Kidney tubule cell (primary cell): Measurements from ENCODE around the gene SORT1.

ENCODE experiments used
- DNase-seq: peaks from one replicate; pipeline ENCODE4 v3.0.0-alpha.2; 2018; ENCODE audit warnings: low spot score

SORT1 gene

DNA sequence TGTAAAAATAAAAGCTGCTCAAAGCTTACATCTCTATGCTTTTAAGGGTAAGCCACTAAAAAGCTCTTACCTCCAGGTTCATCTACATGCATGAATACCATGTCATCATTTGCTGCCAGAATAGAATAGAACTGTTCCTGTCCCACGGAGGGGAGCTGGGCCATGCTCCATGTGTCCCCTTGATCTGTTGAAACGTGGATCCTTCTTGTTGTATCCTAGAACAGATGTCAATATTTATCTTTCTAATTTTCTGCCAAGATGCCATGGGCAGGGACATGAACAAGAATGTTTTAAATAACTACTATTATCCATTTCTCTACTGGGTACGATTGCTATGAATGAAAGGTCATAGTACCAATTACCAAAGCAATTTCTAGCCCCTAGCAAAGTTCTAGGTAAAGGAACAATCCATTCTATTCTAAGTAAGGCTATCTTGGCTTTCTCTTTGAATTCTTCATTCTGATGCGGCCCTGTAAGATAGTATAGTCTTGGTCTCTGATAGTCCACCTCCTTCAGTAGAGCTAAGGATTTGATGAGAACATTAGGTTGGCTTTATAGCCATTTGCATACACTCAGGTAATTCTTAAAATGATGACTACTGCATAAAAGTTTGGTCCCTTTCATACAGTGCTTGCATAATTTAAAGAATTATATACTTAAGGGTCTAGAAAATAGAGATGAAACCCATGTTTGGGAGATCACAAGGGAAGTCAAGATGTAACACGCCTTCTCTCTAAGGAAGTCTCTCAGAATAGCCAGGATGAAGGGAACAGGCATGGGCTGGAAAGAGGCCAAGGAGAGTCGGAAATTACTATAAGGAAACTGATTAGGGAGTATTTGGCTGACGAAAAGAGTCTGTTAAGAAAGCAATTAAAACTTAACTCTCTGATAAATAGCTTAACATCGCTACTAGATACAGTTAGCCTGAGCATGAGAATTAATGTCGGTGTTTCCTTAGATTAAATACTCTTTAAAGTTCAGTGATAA, 55.5 kb downstream of the SORT1 start:
- no peak for DNase-seq

GRCh38 chr1:109338608-109339007, 59.1 kb downstream of the SORT1 start:
- no peak for DNase-seq

DNA sequence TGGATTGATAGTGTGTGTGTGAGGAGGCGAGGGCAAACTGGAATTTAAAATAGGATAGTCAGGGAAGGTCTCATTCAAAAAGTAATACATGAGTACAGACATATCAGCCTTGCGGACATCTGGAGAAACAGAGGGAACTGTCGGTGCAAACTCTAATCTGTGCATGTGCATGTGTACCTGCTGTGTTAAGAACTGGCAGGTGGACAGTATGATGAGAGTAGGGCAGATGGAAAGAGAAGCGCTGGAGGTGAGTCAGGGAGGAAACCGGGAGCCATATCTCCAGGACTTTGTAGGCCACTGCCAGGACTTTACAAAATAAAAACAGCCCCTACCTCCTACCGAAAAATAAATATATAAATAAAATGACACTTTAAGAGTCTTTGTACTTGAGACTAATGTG, 59.6 kb downstream of the SORT1 start:
- DNase-seq: no peak

DNA sequence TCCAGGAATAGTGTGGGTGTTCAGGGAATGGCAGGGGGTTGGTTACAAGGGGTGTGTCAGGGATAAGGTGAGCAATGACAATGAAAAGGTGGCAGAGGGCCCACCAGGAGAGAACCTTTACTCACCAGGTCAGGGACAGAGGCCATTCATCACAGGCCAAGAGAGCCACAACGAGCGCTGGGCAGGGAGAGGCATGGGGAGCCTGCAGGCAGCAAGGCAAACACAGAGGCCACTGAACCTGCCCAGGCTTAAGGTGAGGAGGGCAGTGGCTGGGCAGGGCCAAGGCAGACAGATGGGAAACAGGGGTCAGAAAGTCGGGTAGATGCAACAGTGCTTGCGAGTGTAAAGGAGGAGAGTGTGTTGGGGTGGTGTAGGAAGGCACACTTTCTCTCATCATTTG, 62.6 kb downstream of the SORT1 start:
- DNase-seq: no peak

GRCh38 chr1:109331113-109331512, 66.6 kb downstream of the SORT1 start:
- no peak for DNase-seq

DNA sequence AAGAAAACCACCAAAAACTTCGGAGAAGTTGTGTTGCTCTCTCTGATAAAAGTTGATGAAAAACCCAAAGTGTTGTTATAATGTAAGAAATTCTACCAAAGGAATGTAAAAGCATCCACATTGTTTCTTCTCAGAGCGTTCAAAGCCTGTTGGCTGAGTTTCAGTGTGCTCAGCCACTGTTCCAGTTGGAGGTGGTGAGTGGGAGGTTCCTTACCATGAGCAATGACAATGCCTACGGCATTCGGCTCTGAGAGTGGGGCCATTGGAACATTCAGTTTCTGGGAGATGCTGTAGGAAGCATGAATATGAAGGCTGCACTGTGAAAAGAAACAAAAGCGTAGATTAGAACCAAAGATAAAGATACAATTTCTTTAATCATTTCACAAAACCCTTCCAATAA, 70.4 kb downstream of the SORT1 start:
- DNase-seq: no peak

GRCh38 chr1:109322974-109323373, 74.7 kb downstream of the SORT1 start:
- DNase-seq: no peak

DNA sequence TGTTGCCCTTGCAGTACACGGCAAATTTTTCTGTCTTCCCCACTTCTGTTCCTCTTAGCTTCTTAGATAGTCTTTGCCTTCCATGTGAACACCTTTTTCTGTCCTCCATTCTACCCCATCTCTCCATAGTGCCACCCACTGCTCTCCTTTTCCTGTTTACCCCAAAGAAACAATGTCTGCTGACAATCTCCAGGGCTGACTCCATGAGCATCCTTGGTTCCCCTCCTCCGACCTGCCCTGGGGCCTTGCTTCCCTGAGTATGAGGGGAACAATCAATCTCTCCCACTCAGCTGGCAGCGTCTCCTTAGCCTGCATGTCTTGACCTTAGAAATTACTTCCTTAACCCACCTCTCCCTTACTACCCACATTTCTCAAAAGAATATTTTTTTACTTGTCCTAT, 78.6 kb downstream of the SORT1 start:
- no peak for DNase-seq

DNA sequence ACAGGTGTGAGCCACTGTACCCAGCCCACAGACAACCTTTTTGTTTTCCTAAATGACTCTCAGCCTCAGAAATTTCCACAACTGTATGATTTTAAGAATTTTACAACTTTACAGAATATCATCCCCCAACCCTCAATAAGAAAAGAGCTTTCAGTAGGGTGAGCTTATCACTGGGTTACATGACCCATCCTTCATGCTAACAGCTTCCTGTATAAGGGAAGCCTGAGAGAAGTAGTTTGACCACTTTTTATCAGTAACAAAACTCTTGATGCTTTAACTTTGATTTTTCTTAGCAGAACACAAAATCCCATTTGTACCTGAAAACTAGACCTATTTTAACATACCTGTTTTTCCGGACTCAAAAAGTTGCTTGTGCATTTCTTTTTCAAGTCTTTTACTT, 81.2 kb downstream of the SORT1 start:
- DNase-seq: no peak

GRCh38 chr1:109315288-109315687, 82.4 kb downstream of the SORT1 start:
- no peak for DNase-seq

- no peak for DNase-seq
Measured at GRCh38 chr1:109314795-109315194, 82.9 kb downstream of the SORT1 start.

- no peak for DNase-seq
Measured at GRCh38 chr1:109312978-109313775, 84.5 kb downstream of the SORT1 start.

DNA sequence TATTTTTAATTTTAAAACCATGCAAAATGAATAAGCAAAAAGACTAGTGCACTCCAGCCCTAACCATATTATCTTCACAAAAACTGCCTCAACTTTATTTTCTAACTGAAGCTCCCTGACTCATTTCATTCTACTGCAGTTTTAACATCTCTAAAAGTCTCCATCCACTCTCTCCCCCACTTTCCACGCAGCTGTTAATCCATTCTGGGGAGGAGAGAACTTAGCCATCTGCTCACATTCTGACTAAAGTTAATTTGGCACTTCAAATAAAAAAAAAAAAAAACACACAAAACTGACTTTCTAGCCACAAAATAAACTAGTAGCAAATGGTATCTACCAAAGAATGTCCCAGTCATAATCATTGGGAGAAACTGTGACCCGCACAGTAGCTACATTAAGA, 85.5 kb downstream of the SORT1 start:
- no peak for DNase-seq

- DNase-seq: no peak
Measured at GRCh38 chr1:109309347-109309746, 88.4 kb downstream of the SORT1 start.

DNA sequence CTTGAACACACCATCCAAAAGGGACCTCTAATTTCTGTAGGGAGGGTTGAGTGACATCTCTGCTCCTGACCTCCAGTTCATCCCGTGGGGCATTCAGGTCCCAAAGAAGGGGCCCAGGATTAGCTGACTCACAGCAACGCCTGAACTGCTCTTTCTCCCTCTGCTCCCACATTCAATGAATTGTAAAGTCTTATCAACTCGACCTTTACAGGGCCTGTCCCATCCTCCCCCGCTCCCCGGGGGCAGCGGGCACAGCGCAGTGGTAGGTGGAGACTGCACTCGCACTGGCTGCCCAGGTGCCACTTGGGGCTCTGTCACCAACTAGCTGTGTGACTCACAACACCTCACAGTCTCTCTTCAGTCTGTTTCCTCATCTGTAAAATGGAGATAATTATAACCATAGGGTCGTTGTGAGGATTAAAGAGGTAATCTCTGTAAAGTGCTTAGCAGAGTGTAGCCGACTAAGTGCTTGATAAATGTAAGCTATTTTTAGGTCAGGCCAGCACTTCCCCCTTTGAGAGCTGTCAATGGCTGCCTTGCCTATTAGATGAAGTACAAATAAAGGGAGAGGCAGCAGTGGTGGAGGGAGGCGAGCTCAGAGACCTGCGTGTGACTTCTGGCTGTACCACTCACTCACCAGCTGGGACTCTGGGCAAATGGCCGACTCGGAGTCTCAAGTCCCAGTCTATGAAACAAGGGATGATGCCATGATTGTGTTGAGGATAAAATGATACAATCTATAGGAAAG, 90.3 kb downstream of the SORT1 start:
- no peak for DNase-seq

DNA sequence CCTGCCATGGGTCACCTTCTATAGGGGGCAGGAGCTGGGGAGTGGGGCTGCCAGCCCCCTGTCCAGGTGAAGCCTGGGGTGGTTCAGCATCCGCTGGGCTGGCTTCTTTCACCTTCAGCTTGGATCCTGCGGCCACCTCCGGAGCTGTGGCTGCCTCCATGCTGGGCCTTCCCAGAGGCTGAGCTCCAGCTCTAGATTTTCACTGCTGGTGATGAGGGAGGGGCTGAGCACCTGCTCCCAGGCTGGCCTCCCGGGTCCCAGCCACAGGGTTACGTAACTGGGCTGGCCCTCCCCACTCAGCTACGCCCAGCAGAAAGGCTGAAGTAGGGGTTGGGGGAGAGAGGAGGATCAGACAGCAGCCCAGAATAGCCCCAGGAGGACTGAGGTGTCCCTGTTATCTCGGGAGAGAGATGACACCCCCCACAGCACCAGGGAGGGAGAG, 90.9 kb downstream of the SORT1 start, which contains the start of gene MYBPHL:
Gene MYBPHL, minus strand, starts transcription at position 180 of the 442 bp plus-strand sequence. Its CDS starts 20 bp downstream, at position 160.
- DNase-seq: no peak

DNA sequence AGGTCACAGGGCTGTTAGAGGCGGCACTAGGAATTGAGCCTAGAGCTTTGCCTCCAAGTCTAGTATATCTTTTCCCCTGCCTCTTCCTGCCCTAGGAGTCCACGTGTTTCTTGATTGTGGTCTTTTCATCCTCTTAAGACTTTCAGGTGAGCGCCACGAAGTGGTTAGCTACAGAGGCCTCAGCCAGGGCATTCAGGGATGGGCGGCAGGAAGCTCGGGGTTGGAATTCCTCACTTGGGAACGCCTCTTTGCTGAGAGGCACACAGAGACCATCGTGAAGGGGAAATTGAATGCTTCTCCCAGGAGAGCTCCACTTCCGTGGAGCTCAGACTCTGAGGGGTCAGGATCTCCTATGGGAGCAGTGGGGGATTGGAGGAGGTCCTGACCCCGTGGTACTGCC, 91.7 kb downstream of the SORT1 start:
- DNase-seq: peak; percentile 8

DNA sequence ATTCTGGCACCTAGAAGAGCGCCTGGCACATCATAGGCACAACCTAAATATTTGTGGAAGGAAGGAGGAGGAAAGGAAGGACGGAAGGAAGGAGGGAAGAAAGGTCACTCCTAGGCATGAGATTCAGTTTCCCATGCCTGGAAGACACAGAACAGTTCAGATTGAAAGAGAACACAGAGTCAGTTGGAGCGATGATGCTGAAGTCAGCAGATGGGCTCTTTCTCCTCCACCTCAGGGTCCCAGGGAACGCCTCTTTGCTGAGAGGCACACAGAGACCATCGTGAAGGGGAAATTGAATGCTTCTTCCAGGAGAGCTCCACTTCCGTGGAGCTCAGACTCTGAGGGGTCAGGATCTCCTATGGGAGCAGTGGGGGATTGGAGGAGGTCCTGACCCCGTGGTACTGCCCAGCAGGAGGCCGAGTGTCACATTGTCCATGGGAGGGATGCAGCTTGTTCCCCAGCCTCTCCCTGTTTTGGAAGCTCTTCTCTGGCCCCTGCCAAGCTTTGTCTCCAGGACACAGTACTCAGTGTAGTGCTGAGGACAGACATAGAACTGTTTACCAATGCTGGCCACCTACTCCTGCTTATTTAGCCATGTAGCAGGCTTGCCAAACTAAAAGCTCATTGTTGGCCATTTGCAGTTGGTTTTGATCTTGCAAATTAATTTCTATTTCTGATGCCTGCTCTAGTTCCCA, 93.3 kb downstream of the SORT1 start:
- no peak for DNase-seq

- DNase-seq: no peak
Measured at GRCh38 chr1:109301874-109302273, 95.8 kb downstream of the SORT1 start.

DNA sequence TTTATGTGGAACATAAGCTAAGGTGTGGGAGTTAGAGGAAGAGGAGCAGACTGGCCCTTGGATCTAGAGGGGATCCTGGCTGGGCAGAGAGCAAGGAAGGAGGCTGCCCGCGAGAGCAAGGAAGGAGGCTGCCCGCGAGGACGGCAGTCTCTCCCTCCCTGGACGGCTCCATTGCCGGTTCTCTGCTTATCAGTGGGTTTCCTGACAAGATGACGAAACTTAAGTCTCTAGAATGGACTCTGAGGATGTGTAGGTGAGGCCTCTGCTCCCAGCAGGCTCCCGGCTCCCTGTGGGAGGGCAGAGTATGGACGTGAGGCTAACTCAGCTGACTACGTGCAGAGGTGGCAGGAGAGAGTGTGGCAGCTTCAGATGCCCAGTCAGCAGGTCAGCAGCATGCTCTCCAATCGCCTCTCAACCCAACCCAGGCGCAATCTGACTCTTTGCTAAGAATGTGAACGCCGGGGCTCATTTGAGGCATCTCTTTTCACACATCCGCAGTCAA, 97.0 kb downstream of the SORT1 start:
- DNase-seq: no peak
